Fibroblast of mammary gland (primary cell): ENCODE data around the gene VAC14.

ENCODE experiments used
- DNase-seq: peaks from one replicate; pipeline ENCODE4 v3.0.0-alpha.2; 2010; ENCODE audit warnings: low read depth
- H3K4me3 ChIP-seq: 2 replicates; pipeline ENCODE4 v1.5.1; 2011; ENCODE audit warnings: low read depth, mild to moderate bottlenecking, low read length, moderate library complexity; ENCODE audit not compliant: control insufficient read depth
- CTCF ChIP-seq: conservative IDR thresholded peaks from 2 replicates; pipeline ENCODE4 v1.5.1; 2011; ENCODE audit warnings: low read depth, low read length, inconsistent platforms; ENCODE audit not compliant: control insufficient read depth, insufficient read depth

Gene VAC14

GRCh38 chr16:70736465-70737376 lies 64.2 kb downstream of the VAC14 start:
- peak; percentile 33 for DNase-seq
- TF ChIP-seq CTCF, result no peak
- no peak overlapping the region for H3K4me3 ChIP-seq

DNA sequence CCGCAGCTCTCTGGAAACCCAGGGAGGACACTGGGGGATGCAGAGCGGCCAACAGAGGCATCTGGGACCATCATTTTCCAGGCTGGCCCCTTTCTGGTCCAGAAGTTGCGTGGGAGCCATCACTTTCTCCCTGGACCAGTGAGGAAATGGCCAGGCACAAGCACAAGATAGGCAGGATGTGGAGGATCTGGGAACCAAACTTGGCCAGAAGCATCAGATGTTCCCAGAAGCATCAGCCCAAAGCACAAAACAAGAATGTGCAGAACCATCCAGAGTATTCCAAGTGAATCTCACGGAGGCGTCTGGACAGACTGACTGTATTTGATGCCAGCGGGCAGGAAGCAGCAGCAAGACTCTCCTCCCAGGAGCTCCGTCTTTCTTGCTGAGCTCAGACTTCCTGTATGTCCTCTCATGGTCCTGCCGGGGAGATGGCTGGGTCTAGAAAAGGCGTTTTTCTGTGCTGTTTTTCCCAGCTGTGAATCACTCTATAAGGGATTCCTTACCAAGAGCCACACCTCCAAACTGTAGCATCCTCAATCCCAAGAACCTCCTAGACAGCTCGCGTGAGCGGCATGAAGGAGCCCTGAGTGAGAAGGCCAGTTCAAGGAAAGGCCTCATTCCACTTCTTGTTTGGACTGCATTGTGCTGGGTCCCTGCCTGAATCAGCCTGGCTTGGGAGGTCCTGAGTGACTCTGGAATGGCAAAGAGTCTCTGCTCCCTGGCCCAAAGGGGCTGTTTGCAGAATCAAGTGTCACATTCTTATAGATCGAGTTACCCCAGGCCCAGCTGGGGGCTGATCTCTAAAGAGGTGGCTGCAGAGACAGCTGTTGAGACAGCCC lies 65.6 kb downstream of the VAC14 start:
- peak; percentile 87 for DNase-seq
- no peak overlapping the region for H3K4me3 ChIP-seq
- no peak for TF ChIP-seq CTCF

- H3K4me3 ChIP-seq, result no peak overlapping the region
- no peak for TF ChIP-seq CTCF
- DNase-seq, result no peak
Measured at GRCh38 chr16:70734522-70735095, 66.3 kb downstream of the VAC14 start.

DNA sequence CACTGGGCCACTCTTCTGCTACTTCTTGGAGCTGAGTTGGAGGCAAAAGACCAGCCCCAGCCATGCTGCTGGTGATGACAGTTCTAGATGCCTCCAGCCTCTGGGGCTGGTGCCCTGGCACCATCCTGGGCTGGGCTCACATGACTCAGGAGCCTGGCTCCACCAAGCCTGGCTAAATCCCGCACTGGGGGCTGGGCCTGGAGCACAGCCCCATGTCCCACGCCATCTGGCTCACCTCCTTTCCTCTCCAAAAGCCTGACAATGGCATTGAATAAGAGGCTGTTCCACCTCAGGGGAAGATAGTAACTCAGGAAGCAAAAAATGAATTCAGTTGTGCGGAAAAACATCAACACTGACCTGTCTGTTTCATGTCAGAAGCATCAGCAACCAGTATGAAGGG lies 70.0 kb downstream of the VAC14 start:
- H3K4me3 ChIP-seq, result no peak overlapping the region
- TF ChIP-seq CTCF, result no peak
- no peak for DNase-seq

- no peak overlapping the region for H3K4me3 ChIP-seq
- no peak for TF ChIP-seq CTCF
- DNase-seq, result no peak
Measured at GRCh38 chr16:70730031-70730430, 70.9 kb downstream of the VAC14 start.

DNA sequence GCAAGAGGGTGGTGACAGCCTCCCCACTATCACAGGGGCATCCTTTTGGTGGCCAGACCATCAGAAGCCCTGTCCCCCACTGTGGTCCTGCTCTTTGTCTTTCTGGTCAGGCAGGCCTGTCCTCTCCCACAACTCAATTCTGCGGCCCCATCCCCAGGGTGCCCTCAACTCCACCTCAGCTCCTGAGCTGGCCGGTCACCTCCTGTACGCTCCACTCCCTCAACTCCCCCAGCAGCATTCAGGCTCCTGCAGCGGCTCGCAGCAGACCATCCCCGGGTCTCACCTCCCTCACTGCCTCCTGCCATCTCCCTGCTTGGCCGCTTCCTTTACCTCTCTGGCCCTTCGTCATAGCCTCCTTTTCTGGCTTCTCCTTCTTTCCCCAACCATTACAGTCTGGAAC lies 71.7 kb downstream of the VAC14 start:
- no peak for TF ChIP-seq CTCF
- no peak for DNase-seq
- no peak overlapping the region for H3K4me3 ChIP-seq
